HepG2 (cell line): ENCODE results near the gene AGER. TPM values are rescaled to one million over a fixed set of nuclear protein-coding genes. Genes with fewer than 3 reads are reported as not detected.

Experiments
- ESRRA ChIP-seq: sonication (generic); formaldehyde crosslinking; IDR thresholded peaks from 2 replicates; pipeline ENCODE4 v1.5.1; 2020; ENCODE audit warnings: mild to moderate bottlenecking, low read depth, missing genetic modification reagents
- ETV6 ChIP-seq: sonication (generic); formaldehyde crosslinking; conservative IDR thresholded peaks from 2 replicates; pipeline ENCODE4 v1.4.0; 2020; ENCODE audit warnings: missing genetic modification reagents
- FOSL1 ChIP-seq: sonication (generic); formaldehyde crosslinking; IDR thresholded peaks from 2 replicates; pipeline ENCODE4 v1.9.0; 2021; ENCODE audit warnings: missing genetic modification reagents, borderline replicate concordance
- MBD4 ChIP-seq: IDR thresholded peaks from 2 replicates; pipeline ENCODE4 v1.6.1; 2012; ENCODE audit warnings: low read length, inconsistent platforms, borderline replicate concordance
- MED8 ChIP-seq: sonication (generic); formaldehyde crosslinking; IDR thresholded peaks from 2 replicates; pipeline ENCODE4 v1.8.1; 2023; ENCODE audit warnings: mild to moderate bottlenecking, missing genetic modification reagents; ENCODE audit not compliant: insufficient replicate concordance
- SAP130 ChIP-seq: IDR thresholded peaks from 2 replicates; pipeline ENCODE4 v1.6.1; 2016; ENCODE audit warnings: low read depth
- TAF1 ChIP-seq: sonication (generic); formaldehyde crosslinking; IDR thresholded peaks from 2 replicates; pipeline ENCODE4 v1.4.0; 2020; ENCODE audit warnings: missing genetic modification reagents
- ZMYM2 ChIP-seq: sonication (generic); formaldehyde crosslinking; IDR thresholded peaks from 2 replicates; pipeline ENCODE4 v1.8.0; 2022; ENCODE audit warnings: mild to moderate bottlenecking, missing genetic modification reagents
- ZMYM3 ChIP-seq: sonication (generic); formaldehyde crosslinking; IDR thresholded peaks from 2 replicates; pipeline ENCODE4 v1.5.1; 2020; ENCODE audit warnings: mild to moderate bottlenecking, missing genetic modification reagents
- ZNF24 ChIP-seq: fragments of 450-650 bp; IDR thresholded peaks from 2 replicates; pipeline ENCODE4 v1.6.1; 2017; ENCODE audit warnings: antibody characterized with exemption, mild to moderate bottlenecking
- ZNF263 ChIP-seq: sonication (generic); formaldehyde crosslinking; IDR thresholded peaks from 2 replicates; pipeline ENCODE4 v1.4.0; 2020; ENCODE audit warnings: missing genetic modification reagents
- ZNF513 ChIP-seq: sonication (generic); formaldehyde crosslinking; conservative IDR thresholded peaks from 2 replicates; pipeline ENCODE4 v1.5.0; 2020; ENCODE audit warnings: missing genetic modification reagents
- ZNF589 ChIP-seq: sonication (generic); formaldehyde crosslinking; conservative IDR thresholded peaks from 2 replicates; pipeline ENCODE4 v1.8.0; 2022; ENCODE audit warnings: mild to moderate bottlenecking, moderate library complexity, missing genetic modification reagents
- ZNF720 ChIP-seq: sonication (generic); formaldehyde crosslinking; IDR thresholded peaks from 2 replicates; pipeline ENCODE4 v1.4.0; 2020; ENCODE audit warnings: missing genetic modification reagents
- polyA plus RNA-seq, 8 experiments: library from polyadenylated mRNA; depleted of rRNA in 3 of 8; stranded (reverse) in 7 of 8; unstranded in 1 of 8; fragments of >200 nt; fragmentation: Illumina TruSeq in 4 of 8; extraction: Trizol in 4 of 8; gene quantifications; 2 replicates each; pipeline versions ENCODE4 v1.2.1 to v1.2.3, GENCODE V29; 2011 to 2016; ENCODE audit warnings: low read depth in 4 of 8, missing spikeins in 1 of 8, mixed read lengths in 1 of 8; ENCODE audit not compliant: insufficient read depth in 1 of 8
- total RNA-seq, 5 experiments: library from RNA; depleted of rRNA; stranded (reverse); fragments of >200 nt; fragmentation: Illumina TruSeq; extraction: Trizol; gene quantifications; 2 replicates each; pipeline ENCODE4 v1.2.3, GENCODE V29; 2016; ENCODE audit warnings: low read depth in 1 of 5
- TF ChIP-seq, protein P1 (sequence below): sonication (generic); formaldehyde crosslinking; IDR thresholded peaks from 2 replicates; pipeline ENCODE4 v1.4.0; 2020; ENCODE audit warnings: missing genetic modification reagents
- TF ChIP-seq, protein P2 (sequence below): sonication (generic); formaldehyde crosslinking; IDR thresholded peaks from 2 replicates; pipeline ENCODE4 v1.4.0; 2020; ENCODE audit warnings: mild to moderate bottlenecking, missing genetic modification reagents
- TF ChIP-seq, protein P3 (sequence below): sonication (generic); formaldehyde crosslinking; IDR thresholded peaks from 2 replicates; pipeline ENCODE4 v1.5.0; 2020; ENCODE audit warnings: mild to moderate bottlenecking, missing genetic modification reagents, borderline replicate concordance
- TF ChIP-seq, protein P4 (sequence below): sonication (generic); formaldehyde crosslinking; IDR thresholded peaks from 2 replicates; pipeline ENCODE4 v1.4.0; 2020; ENCODE audit warnings: missing genetic modification reagents

The AGER gene
- total and polyA plus RNA-seq, 2 of the 13 experiments (the other 11 are each of a cell fraction or from before 2014, with no cell fraction given), result 1.9 to 5.1 TPM

DNA sequence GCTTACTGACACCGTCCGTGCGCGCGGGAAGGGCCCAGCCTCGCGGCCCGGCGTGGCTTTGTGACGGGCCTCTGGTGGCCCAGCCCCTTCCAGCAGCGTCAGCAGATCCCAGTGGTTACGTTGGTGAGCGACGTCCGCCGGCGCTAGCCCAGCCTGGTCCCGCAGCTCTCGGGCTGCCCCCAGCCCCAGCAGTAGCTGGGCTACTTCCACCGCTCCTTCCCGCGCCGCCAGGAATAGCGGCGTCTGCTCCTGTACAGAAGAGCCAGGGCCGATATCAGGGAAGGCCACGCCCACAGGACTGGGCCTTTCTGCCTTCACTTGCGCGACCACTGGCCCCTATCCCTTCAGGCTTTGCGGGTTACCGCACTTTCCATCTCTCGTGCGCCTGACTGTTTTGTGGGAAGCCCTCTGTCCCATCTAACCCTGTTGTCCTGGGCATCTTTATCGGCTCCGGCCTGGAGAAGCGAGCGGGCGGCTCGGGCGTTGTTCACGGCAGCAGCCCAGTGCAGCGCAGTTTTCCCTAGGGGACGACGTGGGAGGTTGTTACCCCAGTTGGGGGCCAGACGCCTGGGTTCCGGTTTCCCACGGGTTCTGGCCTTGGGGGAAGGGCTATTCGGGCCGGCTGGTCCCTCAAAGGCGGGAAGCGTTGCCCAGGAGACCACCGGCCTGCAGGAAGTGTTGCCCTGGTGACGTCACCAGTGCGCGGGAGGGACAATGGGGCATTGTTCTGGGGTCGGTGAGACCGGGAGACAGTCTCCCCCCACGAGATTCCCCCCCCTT, 12.0 kb upstream of the AGER start (continued):
- TF ChIP-seq, protein P1, sequence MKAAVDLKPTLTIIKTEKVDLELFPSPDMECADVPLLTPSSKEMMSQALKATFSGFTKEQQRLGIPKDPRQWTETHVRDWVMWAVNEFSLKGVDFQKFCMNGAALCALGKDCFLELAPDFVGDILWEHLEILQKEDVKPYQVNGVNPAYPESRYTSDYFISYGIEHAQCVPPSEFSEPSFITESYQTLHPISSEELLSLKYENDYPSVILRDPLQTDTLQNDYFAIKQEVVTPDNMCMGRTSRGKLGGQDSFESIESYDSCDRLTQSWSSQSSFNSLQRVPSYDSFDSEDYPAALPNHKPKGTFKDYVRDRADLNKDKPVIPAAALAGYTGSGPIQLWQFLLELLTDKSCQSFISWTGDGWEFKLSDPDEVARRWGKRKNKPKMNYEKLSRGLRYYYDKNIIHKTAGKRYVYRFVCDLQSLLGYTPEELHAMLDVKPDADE (CRISPR knock-in tag), result no peak
- peak; percentile 83 for TF ChIP-seq TAF1 (CRISPR knock-in tag)
- no peak for TF ChIP-seq ZNF24
- 0 out of 2 replicates have a peak, but pooled peaks have one; percentile 74 for TF ChIP-seq ZNF513
- TF ChIP-seq MED8, result no peak
- TF ChIP-seq, protein P2, sequence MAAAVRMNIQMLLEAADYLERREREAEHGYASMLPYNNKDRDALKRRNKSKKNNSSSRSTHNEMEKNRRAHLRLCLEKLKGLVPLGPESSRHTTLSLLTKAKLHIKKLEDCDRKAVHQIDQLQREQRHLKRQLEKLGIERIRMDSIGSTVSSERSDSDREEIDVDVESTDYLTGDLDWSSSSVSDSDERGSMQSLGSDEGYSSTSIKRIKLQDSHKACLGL, result peak; percentile 88; the same call in 1 of the 2 replicates
- peak; percentile 59 for TF ChIP-seq SAP130 (CRISPR knock-in tag)
- TF ChIP-seq MBD4, result no peak
- 0 out of 2 replicates have a peak, but pooled peaks have one; percentile 7 for TF ChIP-seq ZNF263
- peak; percentile 34; the same call in 1 of the 2 replicates for TF ChIP-seq ZMYM3
- TF ChIP-seq, protein P3, sequence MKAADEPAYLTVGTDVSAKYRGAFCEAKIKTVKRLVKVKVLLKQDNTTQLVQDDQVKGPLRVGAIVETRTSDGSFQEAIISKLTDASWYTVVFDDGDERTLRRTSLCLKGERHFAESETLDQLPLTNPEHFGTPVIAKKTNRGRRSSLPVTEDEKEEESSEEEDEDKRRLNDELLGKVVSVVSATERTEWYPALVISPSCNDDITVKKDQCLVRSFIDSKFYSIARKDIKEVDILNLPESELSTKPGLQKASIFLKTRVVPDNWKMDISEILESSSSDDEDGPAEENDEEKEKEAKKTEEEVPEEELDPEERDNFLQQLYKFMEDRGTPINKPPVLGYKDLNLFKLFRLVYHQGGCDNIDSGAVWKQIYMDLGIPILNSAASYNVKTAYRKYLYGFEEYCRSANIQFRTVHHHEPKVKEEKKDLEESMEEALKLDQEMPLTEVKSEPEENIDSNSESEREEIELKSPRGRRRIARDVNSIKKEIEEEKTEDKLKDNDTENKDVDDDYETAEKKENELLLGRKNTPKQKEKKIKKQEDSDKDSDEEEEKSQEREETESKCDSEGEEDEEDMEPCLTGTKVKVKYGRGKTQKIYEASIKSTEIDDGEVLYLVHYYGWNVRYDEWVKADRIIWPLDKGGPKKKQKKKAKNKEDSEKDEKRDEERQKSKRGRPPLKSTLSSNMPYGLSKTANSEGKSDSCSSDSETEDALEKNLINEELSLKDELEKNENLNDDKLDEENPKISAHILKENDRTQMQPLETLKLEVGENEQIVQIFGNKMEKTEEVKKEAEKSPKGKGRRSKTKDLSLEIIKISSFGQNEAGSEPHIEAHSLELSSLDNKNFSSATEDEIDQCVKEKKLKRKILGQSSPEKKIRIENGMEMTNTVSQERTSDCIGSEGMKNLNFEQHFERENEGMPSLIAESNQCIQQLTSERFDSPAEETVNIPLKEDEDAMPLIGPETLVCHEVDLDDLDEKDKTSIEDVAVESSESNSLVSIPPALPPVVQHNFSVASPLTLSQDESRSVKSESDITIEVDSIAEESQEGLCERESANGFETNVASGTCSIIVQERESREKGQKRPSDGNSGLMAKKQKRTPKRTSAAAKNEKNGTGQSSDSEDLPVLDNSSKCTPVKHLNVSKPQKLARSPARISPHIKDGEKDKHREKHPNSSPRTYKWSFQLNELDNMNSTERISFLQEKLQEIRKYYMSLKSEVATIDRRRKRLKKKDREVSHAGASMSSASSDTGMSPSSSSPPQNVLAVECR (CRISPR knock-in tag), result peak; percentile 94
- TF ChIP-seq ETV6 (CRISPR knock-in tag), result no peak; the same call in 1 of the 2 replicates
- TF ChIP-seq, protein P4, sequence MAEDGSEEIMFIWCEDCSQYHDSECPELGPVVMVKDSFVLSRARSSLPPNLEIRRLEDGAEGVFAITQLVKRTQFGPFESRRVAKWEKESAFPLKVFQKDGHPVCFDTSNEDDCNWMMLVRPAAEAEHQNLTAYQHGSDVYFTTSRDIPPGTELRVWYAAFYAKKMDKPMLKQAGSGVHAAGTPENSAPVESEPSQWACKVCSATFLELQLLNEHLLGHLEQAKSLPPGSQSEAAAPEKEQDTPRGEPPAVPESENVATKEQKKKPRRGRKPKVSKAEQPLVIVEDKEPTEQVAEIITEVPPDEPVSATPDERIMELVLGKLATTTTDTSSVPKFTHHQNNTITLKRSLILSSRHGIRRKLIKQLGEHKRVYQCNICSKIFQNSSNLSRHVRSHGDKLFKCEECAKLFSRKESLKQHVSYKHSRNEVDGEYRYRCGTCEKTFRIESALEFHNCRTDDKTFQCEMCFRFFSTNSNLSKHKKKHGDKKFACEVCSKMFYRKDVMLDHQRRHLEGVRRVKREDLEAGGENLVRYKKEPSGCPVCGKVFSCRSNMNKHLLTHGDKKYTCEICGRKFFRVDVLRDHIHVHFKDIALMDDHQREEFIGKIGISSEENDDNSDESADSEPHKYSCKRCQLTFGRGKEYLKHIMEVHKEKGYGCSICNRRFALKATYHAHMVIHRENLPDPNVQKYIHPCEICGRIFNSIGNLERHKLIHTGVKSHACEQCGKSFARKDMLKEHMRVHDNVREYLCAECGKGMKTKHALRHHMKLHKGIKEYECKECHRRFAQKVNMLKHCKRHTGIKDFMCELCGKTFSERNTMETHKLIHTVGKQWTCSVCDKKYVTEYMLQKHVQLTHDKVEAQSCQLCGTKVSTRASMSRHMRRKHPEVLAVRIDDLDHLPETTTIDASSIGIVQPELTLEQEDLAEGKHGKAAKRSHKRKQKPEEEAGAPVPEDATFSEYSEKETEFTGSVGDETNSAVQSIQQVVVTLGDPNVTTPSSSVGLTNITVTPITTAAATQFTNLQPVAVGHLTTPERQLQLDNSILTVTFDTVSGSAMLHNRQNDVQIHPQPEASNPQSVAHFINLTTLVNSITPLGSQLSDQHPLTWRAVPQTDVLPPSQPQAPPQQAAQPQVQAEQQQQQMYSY, result no peak; the same call in none of the 2 replicates
- TF ChIP-seq ZNF720 (CRISPR knock-in tag), result peak; percentile 74; the same call in 1 of the 2 replicates
- no peak for TF ChIP-seq ZMYM2
- peak; percentile 70; the same call in 1 of the 2 replicates for TF ChIP-seq ESRRA
- 0 out of 2 replicates have a peak, but pooled peaks have one; percentile 4 for TF ChIP-seq FOSL1 (CRISPR knock-in tag)
- peak; percentile 64; the same call in 1 of the 2 replicates for TF ChIP-seq ZNF589 (CRISPR knock-in tag)
